ENCODE measurements around the gene CCDC167. TPM values are rescaled to one million over a fixed set of nuclear protein-coding genes. Genes with fewer than 3 reads are reported as not detected.
"Not testable (repeated sequence)": the region's sequence is repeated elsewhere in the genome, so short reads cannot be mapped to it uniquely, and the experiment has no call there.

The CCDC167 gene
- total RNA-seq, 3 donors from 2014 or later (not counting 1 experiment from before 2014, with no cell fraction given) = 10.2 to 27.4 (median 19.4) TPM

GRCh38 chr6:37449984-37450383, 49.7 kb downstream of the CCDC167 start:
- Histone ChIP-seq H3K4me1 (ENCODE audit: control insufficient read depth, insufficient read depth, low read length) (no peaks in the 10 kb centered on the region), H3K27me3 (ENCODE audit: control insufficient read depth, insufficient read depth, low read length) (no peaks in the 10 kb centered on the region), H3K4me3 (ENCODE audit: low read length) (no peak overlapping the region), H3K36me3 (ENCODE audit: control insufficient read depth, insufficient read depth, low read length) (peaks cover 86% of the 10 kb centered on the region), H3K27ac (ENCODE audit: low read length) (no peak overlapping the region), H3K9me3 (ENCODE audit: control insufficient read depth, insufficient read depth, low read length) (no peaks in the 10 kb centered on the region)
- no peak for DNase-seq
- WGBS (ENCODE audit: insufficient coverage) = 94% methylated on average over 4 of the region's 4 CpGs
- intact Hi-C loops (cut with micrococcal nuclease) = no loop called here
- no peak overlapping the region for H3K4me3 Mint-ChIP-seq
- H3K27me3 Mint-ChIP-seq (ENCODE audit: low read depth in 2 of 2) = no peaks in the 10 kb centered on the region
- no peak for ATAC-seq
- H3K36me3 Mint-ChIP-seq = peaks cover 29% of the 10 kb centered on the region
- no peak overlapping the region for H3K27ac Mint-ChIP-seq
- TF ChIP-seq CTCF (IDR thresholded peaks at IDR 0.05) = no peak
- H3K4me1 Mint-ChIP-seq = peaks cover 4 to 14% of the 10 kb centered on the region in 2 donors
- no peaks in the 10 kb centered on the region for H3K9me3 Mint-ChIP-seq

- ATAC-seq; H3K27me3 ChIP-seq (ENCODE audit: control insufficient read depth, insufficient read depth, low read length); H3K27me3 Mint-ChIP-seq (ENCODE audit: low read depth in 2 of 2); H3K4me1 ChIP-seq (ENCODE audit: control insufficient read depth, insufficient read depth, low read length); intact Hi-C loops (cut with micrococcal nuclease); H3K9me3 ChIP-seq (ENCODE audit: control insufficient read depth, insufficient read depth, low read length); H3K9me3 Mint-ChIP-seq; H3K36me3 Mint-ChIP-seq; DNase-seq: not testable (repeated sequence)
- Histone ChIP-seq H3K4me3 (ENCODE audit: low read length) (peak overlapping the region; percentile 35), H3K36me3 (ENCODE audit: control insufficient read depth, insufficient read depth, low read length) (peaks cover 54% of the 10 kb centered on the region), H3K27ac (ENCODE audit: low read length) (peak overlapping the region; percentile 81)
- WGBS (ENCODE audit: insufficient coverage) = 95% methylated on average over 4 of the region's 5 CpGs
- peak overlapping the region; percentile 93 for H3K4me3 Mint-ChIP-seq
- H3K27ac Mint-ChIP-seq = peak overlapping the region; percentile 92
- peaks cover 5 to 23% of the 10 kb centered on the region in 2 donors for H3K4me1 Mint-ChIP-seq
These were observed 56.5 kb downstream of the CCDC167 start for GRCh38 chr6:37443216-37443542.

- no peak for TF ChIP-seq CTCF (IDR thresholded peaks at IDR 0.05)
- 4% methylated on average over 3 of the region's 4 CpGs for WGBS (ENCODE audit: insufficient coverage)
- intact Hi-C loops (cut with micrococcal nuclease) = no loop called here
- ATAC-seq (peak; percentile 51 to 76 (median 65)), DNase-seq (peak in 1 of 2 donors; percentile 28)
- no peaks in the 10 kb centered on the region for H3K9me3 ChIP-seq (ENCODE audit: control insufficient read depth, insufficient read depth, low read length)
- H3K27ac Mint-ChIP-seq = peak overlapping the region; percentile 92
- peak overlapping the region; percentile 35 for H3K4me3 ChIP-seq (ENCODE audit: low read length)
- H3K27me3 Mint-ChIP-seq (ENCODE audit: low read depth in 2 of 2) = no peaks in the 10 kb centered on the region
- no peaks in the 10 kb centered on the region for H3K27me3 ChIP-seq (ENCODE audit: control insufficient read depth, insufficient read depth, low read length)
- peaks cover 12% of the 10 kb centered on the region for H3K36me3 Mint-ChIP-seq
- peak overlapping the region; percentile 93 for H3K4me3 Mint-ChIP-seq
- peaks cover 9 to 27% of the 10 kb centered on the region in 2 donors for H3K4me1 Mint-ChIP-seq
- peak overlapping the region; percentile 81 for H3K27ac ChIP-seq (ENCODE audit: low read length)
- H3K36me3 ChIP-seq (ENCODE audit: control insufficient read depth, insufficient read depth, low read length) = peaks cover 55% of the 10 kb centered on the region
- peaks cover 9% of the 10 kb centered on the region for H3K4me1 ChIP-seq (ENCODE audit: control insufficient read depth, insufficient read depth, low read length)
- H3K9me3 Mint-ChIP-seq = no peaks in the 10 kb centered on the region
These were observed 57.1 kb downstream of the CCDC167 start for GRCh38 chr6:37442416-37443215.

GRCh38 chr6:37441651-37442050, 58.0 kb downstream of the CCDC167 start:
- Histone ChIP-seq H3K36me3 (ENCODE audit: control insufficient read depth, insufficient read depth, low read length) (peaks cover 51% of the 10 kb centered on the region), H3K4me1 (ENCODE audit: control insufficient read depth, insufficient read depth, low read length) (peaks cover 9% of the 10 kb centered on the region), H3K27me3 (ENCODE audit: control insufficient read depth, insufficient read depth, low read length) (no peaks in the 10 kb centered on the region), H3K27ac (ENCODE audit: low read length) (peak overlapping the region; percentile 26), H3K4me3 (ENCODE audit: low read length) (no peak overlapping the region), H3K9me3 (ENCODE audit: control insufficient read depth, insufficient read depth, low read length) (no peaks in the 10 kb centered on the region)
- Mint-ChIP-seq H3K36me3 (peaks cover 15% of the 10 kb centered on the region), H3K9me3 (no peaks in the 10 kb centered on the region), H3K4me3 (peak overlapping the region; percentile 93), H3K4me1 (peaks cover 15 to 30% of the 10 kb centered on the region in 2 donors), H3K27me3 (ENCODE audit: low read depth in 2 of 2) (no peaks in the 10 kb centered on the region), H3K27ac (peak overlapping the region; percentile 92)
- intact Hi-C loops (cut with micrococcal nuclease) = no loop called here
- no peak for ATAC-seq
- 93% methylated on average over 6 of the region's 6 CpGs for WGBS (ENCODE audit: insufficient coverage)
- TF ChIP-seq CTCF (IDR thresholded peaks at IDR 0.05) = no peak
- DNase-seq = peak in 1 of 2 donors; percentile 11
